ENCODE measurements around the gene SMARCA4. TPM values are rescaled to one million over a fixed set of nuclear protein-coding genes. Genes with fewer than 3 reads are reported as not detected.
"Not testable (repeated sequence)": the region's sequence is repeated elsewhere in the genome, so short reads cannot be mapped to it uniquely, and the experiment has no call there.

The SMARCA4 gene
- total RNA-seq, 2 experiments from 2014 or later = 119 to 120 TPM

DNA sequence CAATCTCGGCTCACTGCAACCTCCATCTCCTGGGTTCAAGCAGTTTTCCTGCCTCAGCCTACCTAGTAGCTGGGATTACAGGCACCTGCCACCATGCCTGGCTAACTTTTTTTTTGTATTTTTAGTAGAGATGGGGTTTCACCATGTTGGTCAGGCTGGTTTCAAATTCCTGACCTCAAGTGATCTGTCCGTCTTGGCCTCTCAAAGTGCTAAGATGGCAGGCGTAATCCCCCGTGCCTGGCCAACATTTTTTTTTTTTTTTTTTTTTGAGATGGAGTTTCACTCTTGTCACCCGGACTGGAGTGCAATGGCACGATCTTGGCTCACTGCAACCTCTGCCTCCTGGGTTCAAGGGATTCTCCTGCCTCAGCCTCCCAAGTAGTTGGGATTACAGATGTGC lies 31.3 kb downstream of the SMARCA4 start:
- CTCF ChIA-PET = not testable (repeated sequence)

DNA sequence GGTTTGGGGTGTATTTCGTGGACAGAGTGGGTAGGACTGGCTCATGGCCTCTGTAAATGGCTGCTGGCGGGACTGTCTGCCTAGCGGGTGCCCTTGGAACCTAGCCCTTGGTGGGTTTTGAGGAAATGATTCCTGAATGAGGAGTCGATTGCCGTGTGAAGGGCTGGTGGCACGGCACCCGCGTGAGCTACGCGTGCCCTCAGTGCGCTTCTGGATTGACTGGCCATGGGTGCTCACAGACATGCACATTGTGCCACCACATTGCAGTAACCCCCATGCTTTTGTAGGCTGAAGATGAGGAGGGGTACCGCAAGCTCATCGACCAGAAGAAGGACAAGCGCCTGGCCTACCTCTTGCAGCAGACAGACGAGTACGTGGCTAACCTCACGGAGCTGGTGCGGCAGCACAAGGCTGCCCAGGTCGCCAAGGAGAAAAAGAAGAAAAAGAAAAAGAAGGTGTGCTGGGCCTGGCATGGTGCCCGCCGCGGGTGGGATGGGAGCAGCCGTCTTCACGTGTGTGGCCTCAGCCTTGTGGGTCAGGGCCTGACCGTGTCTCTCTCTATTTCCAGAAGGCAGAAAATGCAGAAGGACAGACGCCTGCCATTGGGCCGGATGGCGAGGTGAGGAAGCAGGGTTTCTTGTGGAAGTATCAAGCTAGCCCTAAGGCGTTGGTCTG lies 35.2 kb downstream of the SMARCA4 start:
- CTCF ChIA-PET = no interaction called here

More for the DNA sequence above, 31.3 kb downstream of the SMARCA4 start:
- POLR2A ChIA-PET = not testable (repeated sequence)

DNA sequence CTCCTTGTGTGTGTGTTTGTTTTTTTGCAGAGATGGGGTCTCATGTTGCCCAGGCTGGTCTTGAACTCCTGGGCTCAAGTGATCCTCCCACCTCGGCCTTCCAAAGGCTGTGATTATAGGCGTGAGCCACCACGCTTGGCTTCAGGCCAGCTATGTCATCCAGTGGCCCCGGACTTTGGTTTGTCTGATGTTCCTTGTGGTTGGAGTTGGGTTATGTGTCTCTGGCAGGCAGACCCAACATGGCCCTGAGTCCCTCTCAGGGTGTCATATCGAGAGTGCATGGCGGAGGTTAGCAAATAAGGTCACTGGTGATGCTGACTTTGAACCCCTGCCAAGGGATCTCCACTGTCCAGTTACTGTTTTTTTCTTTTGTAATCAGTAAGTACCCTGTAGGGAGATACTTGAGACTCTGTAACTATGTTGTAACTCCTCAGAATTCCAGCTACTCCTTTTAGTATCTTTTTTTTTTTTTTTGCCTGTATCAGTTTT lies 37.3 kb downstream of the SMARCA4 start:
- ChIA-PET CTCF (interaction anchor here (0.6 to 0.7 kb wide), 2 partner anchors 56 to 80 kb away, joined by 3 to 4 read pairs; no protein-coding TSS in a partner anchor), POLR2A (no interaction called here)

More for the DNA sequence above, 35.2 kb downstream of the SMARCA4 start:
- POLR2A ChIA-PET = no interaction called here

DNA sequence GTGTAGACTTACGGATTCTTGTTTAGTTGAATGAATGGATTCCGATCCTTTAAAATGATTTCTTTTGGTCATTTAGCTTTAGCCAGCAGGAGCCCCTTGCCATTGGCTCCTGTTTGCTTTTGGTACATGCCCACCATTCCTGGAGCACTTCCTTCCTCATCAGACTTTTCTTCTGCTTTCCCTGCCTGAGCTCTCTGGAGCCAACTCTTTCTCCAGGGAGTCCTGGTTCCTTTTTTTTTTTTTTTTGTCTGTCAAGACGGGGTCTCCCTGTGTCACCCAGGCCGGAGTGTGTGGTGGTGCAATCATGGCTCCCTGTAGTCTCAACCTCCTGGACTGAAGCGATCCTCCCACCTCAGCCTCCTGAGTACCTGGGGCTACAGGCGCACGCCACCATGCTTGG lies 37.8 kb downstream of the SMARCA4 start:
- ChIA-PET POLR2A (no interaction called here), CTCF (interaction anchor here (0.6 to 0.9 kb wide), 3 partner anchors 57 to 81 kb away, joined by 3 to 4 read pairs (median 4); no protein-coding TSS in a partner anchor)

DNA sequence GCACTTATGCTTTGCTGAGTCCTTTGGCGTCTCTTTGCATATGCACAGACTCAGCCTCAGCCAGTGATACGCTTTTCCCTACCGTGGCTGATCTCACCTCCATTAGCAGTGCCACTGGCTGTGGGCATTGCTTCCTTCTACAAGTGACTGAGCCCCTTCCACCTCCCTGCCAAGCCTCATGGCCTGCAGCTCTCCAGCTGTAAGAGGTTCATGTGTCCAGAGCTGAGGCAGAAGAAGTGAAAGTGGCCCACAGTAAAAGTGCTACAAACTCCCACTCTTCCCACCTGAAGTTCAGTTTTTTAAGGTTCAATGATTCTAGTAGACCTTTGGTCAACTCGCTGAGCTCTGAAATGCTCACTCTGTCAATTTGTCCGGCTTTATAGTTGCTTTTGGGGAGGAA lies 44.7 kb downstream of the SMARCA4 start:
- ChIA-PET POLR2A (no interaction called here), CTCF (no interaction called here)

DNA sequence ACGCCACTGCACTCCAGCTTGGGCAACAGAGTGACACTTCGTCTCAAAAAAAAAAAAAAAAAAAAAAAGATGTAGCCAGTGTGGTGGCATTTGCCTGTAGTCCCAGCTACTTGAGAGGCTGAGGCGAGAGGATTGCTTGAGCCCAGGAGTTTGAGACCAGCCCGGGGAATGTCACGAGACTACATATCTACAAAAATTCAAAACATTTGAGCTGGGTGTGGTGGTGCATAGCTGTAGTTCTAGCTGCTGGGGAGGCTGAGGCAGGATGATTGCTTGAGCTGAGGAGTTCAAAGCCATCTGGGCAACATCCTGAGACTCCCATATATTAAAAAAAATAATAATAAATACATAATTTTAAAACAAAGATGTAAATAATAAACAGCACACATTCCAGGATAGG lies 46.6 kb downstream of the SMARCA4 start:
- ChIA-PET CTCF (no interaction called here), POLR2A (no interaction called here)

DNA sequence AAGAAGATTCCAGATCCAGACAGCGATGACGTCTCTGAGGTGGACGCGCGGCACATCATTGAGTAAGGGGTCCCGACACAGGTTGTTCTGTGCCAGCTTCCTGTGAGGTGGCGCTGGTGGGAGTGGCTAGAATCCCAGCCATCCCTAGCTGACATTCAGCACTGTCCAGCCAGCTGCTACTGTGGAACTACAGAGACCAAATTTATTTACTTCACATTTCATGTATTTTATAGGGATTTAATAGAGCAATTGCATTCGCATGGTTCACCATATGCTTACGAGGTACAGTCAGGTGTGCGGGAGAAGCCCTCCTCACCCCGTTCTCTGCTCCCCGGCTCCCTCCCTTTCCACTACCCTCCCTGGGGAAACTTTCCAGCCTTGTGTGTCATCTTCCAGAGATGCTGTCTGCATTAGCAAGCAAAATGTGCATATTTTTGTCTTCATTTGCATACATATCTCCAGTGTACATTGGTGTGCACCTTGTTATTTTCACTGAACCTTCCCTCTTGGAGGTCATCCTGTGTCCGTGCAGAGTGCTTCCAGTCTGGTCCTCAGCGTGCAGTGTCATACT lies 47.2 kb downstream of the SMARCA4 start:
- CTCF ChIA-PET = no interaction called here
- POLR2A ChIA-PET = no interaction called here

DNA sequence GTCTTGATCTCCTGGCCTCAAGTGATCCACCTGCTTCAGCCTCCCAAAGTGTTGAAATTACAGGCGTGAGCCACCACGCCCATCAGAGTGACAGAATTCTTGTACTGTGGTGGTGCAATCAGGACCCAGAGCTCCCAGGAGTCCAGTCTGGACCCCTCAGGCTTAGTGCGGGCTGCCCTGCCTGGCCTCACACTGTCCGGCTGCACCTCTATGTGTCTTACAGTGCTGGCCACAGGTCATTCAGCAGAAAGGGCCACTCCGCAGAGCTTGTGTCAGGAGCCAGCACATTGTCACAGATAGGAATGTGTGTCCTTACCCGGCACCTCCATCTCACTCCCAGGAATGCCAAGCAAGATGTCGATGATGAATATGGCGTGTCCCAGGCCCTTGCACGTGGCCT lies 49.2 kb downstream of the SMARCA4 start:
- CTCF ChIA-PET = interaction anchor here (1.6 kb wide), 1 partner anchor 16 kb away, joined by 3 read pairs; no protein-coding TSS in a partner anchor

DNA sequence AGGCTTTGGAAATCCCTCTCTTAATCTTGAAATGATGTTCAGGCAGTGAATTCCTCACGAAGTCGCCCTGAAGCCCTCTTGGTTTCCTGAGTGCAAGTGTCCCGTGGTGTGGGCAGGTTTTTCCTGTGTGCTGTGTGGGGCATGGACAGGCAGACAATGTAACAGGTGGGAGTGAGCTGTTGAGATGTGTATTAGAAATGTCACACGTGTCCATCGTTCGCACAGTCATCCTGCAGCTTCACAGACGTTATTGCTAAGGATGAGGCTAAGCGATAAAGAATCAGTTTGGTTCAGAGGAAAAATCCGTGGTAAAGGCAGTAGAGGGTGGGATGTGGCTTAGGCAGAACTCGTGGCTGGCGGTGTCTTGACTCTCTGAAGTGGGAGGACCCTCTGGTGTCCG lies 51.7 kb downstream of the SMARCA4 start:
- ChIA-PET CTCF (interaction anchor here (0.9 to 1.3 kb wide), 3 partner anchors 23 to 73 kb away, joined by 3 to 4 read pairs (median 3); no protein-coding TSS in a partner anchor), POLR2A (no interaction called here)

More for the DNA sequence above, 49.2 kb downstream of the SMARCA4 start:
- POLR2A ChIA-PET = interaction anchor here (0.6 kb wide), 1 partner anchor 92 kb away, joined by 3 read pairs; no protein-coding TSS in a partner anchor

DNA sequence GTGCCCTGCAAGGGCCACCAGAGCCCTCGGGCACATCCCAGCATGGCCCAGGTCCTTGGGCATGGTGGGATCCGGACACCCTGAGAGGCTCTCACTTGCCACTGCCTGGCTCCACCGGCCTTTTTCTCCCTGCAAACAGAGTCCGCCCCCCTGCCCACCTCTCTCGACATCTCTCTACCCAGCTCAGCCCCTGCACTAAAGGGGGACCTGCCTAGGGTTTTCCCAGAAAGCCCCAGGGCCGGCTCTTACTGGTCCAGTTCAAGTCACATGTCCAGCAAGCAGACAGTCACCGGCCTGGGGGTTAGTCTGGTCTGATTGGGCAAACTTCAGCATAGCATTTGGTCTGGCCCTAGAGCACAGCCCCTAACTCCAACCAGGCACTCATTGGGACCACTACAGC lies 52.9 kb downstream of the SMARCA4 start:
- ChIA-PET CTCF (no interaction called here), POLR2A (interaction anchor here (0.5 kb wide), 1 partner anchor 377 kb away, joined by 3 read pairs; no protein-coding TSS in a partner anchor)

DNA sequence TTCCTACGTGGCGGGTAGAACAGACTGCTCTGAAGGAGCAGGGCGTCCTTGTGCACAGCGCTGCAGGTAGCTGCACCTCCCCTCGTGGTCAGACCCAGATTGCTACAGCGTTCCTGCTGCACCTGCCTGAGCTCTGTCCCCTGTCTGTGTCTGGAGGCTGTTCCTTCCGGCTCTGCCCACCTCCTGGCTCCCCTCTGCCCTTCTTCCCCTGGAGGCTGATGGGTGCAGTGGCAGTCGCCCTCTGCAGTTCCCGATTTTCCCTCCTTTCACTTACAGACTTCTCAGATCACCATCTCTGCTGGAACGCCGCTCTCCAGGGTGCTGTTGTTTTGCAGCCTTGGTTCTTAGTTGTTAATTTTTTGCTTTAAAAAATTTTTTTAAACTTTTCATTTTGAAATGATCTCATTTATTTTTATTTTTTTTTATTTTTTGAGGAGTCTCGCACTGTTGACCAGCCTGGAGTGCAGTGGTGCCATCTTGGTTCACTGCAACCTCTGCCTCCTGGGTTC lies 53.6 kb downstream of the SMARCA4 start:
- ChIA-PET POLR2A (interaction anchor here (0.5 kb wide), 1 partner anchor 376 kb away, joined by 3 read pairs; no protein-coding TSS in a partner anchor), CTCF (no interaction called here)

DNA sequence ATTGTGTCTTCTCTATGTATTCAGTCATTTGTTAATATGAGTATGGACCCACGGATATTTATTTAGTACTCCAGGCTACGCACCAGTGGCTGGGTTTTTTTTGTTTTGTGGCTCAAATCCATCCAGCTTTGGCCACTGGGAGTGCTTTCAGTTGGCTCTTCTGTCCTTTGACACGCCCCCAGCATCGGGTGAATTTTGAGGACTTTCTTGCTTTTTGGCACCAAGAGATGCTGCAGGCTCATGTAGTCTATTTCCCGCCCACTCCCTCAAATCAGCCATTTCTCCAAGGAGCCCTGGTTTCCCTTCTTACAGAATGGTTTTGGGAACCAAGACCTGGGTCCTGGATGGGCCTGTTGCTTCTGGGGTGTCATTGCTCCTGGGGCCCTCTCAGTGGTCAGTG lies 55.8 kb downstream of the SMARCA4 start:
- ChIA-PET CTCF (no interaction called here), POLR2A (no interaction called here)

DNA sequence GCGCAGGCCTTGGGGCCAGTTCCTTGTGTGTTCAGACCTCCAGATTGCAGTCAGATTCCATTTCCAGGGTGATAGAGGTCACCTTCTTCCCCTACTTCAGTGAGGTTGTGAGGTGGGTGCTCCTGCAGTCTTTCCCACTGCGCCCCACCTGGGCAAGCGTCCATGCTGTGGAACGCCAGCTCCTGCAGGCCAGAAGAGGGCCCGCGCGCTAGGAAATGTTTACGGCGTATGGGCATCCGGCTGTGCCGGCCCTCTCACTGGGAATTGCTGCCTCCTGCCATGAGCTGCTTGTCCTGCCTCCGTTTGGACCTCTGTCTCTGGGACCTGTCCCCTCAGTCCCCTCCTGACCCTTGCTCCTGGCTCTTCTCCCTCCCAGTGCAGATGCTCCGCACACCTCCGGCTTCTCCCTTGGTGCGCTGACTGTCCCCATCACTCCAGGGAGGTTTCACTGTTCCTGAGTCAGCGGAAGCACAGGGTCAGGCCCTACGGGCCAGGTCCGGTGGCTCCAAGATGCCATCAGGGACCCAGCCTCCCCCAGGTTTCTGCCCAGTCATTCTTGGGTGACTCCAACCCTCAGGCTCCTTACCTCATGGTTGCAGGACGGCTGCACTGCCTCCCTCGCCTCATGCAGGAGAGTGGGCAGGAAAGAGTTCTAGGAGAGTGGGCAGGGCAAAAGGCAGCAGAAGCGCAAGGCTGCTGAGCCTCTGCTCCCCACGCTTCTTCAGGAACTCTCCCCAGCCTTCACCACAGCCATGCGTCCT lies 56.6 kb downstream of the SMARCA4 start:
- ChIA-PET CTCF (no interaction called here), POLR2A (no interaction called here)

DNA sequence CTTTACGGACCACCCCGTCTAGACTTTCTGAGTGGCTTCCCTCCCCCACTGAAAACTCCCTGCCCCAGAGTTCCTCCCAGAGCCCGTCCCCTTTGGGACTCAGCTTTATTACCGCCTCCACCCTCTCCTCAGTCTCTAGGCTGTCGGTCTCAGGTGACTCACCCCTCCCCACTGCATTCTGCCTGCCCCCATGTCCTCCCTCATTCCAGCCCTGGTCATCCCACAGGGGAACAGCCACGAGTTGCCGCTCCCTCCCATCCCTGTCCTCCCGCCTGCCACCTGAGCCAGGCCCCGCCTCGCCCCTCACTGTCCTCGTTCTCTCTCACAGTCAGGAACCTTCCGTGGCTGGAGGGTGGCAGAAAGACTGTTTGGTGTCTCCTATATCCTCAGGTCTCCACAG lies 57.3 kb downstream of the SMARCA4 start:
- CTCF ChIA-PET = no interaction called here
- POLR2A ChIA-PET = no interaction called here

DNA sequence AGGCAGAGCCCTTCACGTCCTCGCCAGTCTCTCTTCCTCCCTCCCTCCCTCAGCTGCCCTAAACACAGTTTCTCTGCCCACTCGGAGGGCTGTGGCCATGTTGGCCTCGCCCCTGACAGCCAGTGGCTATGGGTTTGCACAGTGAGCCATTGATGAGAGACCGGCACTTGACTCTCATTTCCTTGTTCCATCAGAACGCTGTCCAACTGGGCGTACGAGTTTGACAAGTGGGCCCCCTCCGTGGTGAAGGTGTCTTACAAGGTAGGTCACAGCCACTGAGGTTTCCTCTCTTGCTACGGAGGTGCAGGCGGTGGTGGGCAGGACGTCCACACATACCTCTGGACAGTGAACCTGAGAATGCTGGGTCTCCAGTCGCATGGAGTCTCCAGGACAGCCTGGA lies 57.9 kb downstream of the SMARCA4 start:
- ChIA-PET CTCF (no interaction called here), POLR2A (no interaction called here)

DNA sequence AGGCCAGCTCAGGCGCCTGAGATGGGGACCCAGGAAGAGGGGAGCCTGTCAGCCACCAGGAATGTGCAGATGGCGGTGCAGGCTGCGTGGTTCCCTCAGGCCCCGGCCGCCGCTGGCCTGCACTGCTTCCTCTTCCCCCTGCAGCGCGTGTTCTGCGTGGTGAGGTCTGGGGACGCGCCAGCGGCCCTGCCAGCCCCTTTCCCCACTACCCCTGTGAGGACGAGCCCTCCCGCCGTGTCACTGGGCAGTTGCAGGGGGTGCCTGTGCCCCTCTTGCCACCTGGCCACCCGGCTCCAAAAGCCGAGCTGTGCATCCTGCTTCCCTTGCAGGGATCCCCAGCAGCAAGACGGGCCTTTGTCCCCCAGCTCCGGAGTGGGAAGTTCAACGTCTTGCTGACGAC lies 58.4 kb downstream of the SMARCA4 start:
- POLR2A ChIA-PET = no interaction called here
- CTCF ChIA-PET = no interaction called here

DNA sequence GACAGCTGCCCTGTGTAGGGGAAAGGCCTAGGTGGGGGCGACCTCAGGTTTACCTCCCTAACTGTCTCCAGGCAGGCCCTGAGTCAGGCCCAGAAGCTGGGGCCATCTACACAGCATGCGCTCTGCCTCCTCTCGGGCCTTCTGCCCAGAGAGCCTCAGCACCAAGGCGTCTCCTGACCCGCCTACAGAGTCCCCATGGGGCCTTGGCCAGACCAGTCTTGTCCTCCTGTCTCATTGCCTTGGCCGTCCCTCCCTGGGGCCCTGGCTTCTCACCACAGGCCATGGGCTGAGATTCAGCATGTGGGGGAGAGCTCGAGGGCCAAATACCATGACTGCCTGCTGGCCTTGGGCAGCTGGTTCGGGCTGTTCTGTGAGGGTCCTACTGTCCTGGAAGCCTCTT lies 59.0 kb downstream of the SMARCA4 start:
- ChIA-PET CTCF (no interaction called here), POLR2A (interaction anchor here (0.6 kb wide), 1 partner anchor 8 kb away, joined by 3 read pairs; no protein-coding TSS in a partner anchor)

DNA sequence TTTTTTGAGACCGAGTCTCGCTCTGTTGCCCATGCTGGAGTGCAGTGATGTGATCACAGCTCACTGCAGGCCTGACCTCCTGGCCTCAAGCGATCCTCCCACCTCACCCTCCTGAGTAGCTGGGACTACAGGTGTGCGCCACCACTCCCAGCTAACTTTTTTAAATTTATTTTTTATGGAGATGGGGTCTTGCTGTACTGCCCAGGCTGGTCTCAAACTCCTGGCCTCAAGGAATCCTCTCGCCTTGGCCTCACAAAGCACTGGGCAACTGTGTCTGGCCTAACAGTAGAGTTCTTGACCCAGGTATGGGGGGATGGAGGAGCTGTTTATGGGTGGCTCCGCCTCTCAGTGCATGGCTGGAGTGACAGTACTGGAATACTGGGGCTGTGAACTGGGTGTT lies 59.6 kb downstream of the SMARCA4 start:
- CTCF ChIA-PET = no interaction called here
- POLR2A ChIA-PET = interaction anchor here (0.5 to 0.6 kb wide), 2 partner anchors 8 to 138 kb away, joined by 3 to 9 read pairs; no protein-coding TSS in a partner anchor

DNA sequence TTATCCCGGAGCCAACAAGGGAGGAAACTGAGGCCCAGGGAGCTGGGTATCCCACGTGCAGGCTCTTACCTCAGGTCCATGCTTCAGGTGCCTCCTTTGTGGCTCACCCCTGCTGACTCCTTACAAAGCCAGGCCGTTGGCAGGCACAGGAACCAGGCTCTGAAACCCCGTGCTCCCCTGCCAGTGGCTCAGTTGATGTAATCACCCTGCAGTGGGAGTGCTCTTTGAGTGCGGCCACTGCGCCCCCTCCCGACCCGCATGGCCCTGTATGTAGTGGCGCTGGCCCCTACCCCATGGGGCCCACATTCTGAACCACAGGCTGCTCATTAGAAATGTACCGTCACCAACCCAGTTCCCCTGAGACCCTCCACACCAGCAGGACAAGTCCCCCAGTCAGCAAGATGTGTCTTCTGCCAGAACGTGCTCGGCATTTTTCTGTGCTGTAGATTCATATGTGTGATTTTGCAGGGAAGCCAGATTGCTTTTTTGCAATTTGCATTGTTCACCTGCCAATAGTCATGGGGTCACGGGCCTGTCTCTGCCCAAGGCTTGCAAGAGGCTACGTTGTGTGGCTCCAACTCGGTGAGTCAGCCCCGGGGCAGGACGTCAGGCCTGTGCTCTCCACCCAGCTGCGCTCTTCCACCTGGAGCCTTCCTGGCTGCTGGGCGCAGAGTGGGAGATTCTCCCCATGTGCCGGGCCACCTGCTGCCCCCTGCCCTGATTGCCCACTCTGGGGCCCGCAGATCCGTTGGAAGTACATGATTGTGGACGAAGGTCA lies 60.3 kb downstream of the SMARCA4 start:
- ChIA-PET POLR2A (interaction anchor here (0.5 kb wide), 1 partner anchor 139 kb away, joined by 9 read pairs; no protein-coding TSS in a partner anchor), CTCF (interaction anchor here (1.1 to 1.2 kb wide), 2 partner anchors 15 to 92 kb away, joined by 3 to 4 read pairs; no protein-coding TSS in a partner anchor)
